Measurements from ENCODE around the gene XRCC5.

XRCC5 gene

GRCh38 chr2:216086207-216086893 lies 22.8 kb upstream of the XRCC5 start:
- no peak for DNase-seq

- no peak for DNase-seq
Measured at GRCh38 chr2:216090369-216090786, 18.8 kb upstream of the XRCC5 start.

- no peak for DNase-seq
Measured at GRCh38 chr2:216092646-216093045, 16.5 kb upstream of the XRCC5 start.

GRCh38 chr2:216094701-216095100 lies 14.4 kb upstream of the XRCC5 start:
- no peak for DNase-seq

GRCh38 chr2:216098421-216099334 lies 10.5 kb upstream of the XRCC5 start:
- no peak for DNase-seq

- DNase-seq: no peak
Measured at GRCh38 chr2:216101109-216101508, 8.0 kb upstream of the XRCC5 start.

GRCh38 chr2:216103213-216103612 lies 5.9 kb upstream of the XRCC5 start:
- DNase-seq: no peak

- no peak for DNase-seq
Measured at GRCh38 chr2:216104691-216105090, 4.5 kb upstream of the XRCC5 start.

- no peak for DNase-seq
Measured at GRCh38 chr2:216107320-216107719, 1.8 kb upstream of the XRCC5 start.

GRCh38 chr2:216107760-216108159 lies 1.4 kb upstream of the XRCC5 start:
- no peak for DNase-seq

GRCh38 chr2:216108310-216108966 lies 710 bp upstream of the XRCC5 start:
- no peak for DNase-seq

GRCh38 chr2:216109962-216110614 lies 940 bp downstream of the XRCC5 start:
- DNase-seq: peak in 1 of 2 donors; percentile 29

GRCh38 chr2:216110620-216111019 lies 1.5 kb downstream of the XRCC5 start:
- DNase-seq: no peak

GRCh38 chr2:216111122-216111521 lies 2.0 kb downstream of the XRCC5 start:
- no peak for DNase-seq

GRCh38 chr2:216112926-216113325 lies 3.8 kb downstream of the XRCC5 start:
- DNase-seq: no peak

- no peak for DNase-seq
Measured at GRCh38 chr2:216113572-216113971, 4.4 kb downstream of the XRCC5 start.

GRCh38 chr2:216114382-216114713 lies 5.2 kb downstream of the XRCC5 start:
- DNase-seq: no peak

GRCh38 chr2:216114714-216115531 lies 5.8 kb downstream of the XRCC5 start:
- peak; percentile 97 for DNase-seq

- DNase-seq: no peak
Measured at GRCh38 chr2:216116418-216116817, 7.3 kb downstream of the XRCC5 start.

GRCh38 chr2:216117561-216118340 lies 8.6 kb downstream of the XRCC5 start:
- no peak for DNase-seq

GRCh38 chr2:216118474-216118873 lies 9.3 kb downstream of the XRCC5 start:
- no peak for DNase-seq
